Endothelial cell of umbilical vein (primary cell): Measurements from ENCODE around the gene MGLL. TPM values are rescaled to one million over a fixed set of nuclear protein-coding genes. Genes with fewer than 3 reads are reported as not detected.

ENCODE experiments used
- BruUV-seq: library from RNA; stranded (reverse); fragments of 400-500 nt; replicated peaks from 2 replicates; lab custom pipeline; 2021; lab: Mats Ljungman, UMichigan
- CTCF ChIA-PET: fragments of 300-600, 350-600 bp; sonication (Branson Sonifier 250); formaldehyde crosslinking; loops from one replicate; lab custom pipeline; 2021; ENCODE audit warnings: antibody characterized with exemption, inconsistent platforms; lab: Charles Lee
- POLR2A ChIA-PET: fragments of 300-600, 350-600 bp; sonication (Branson Sonifier 250); formaldehyde crosslinking; loops from one replicate; lab custom pipeline; 2021; ENCODE audit warnings: antibody characterized with exemption, inconsistent platforms; lab: Charles Lee
- DNase-seq: peaks from one replicate; pipeline ENCODE4 v3.0.0-alpha.2; 2011; ENCODE audit warnings: low read depth, low spot score
- FAIRE-seq: peaks from 2 replicates; lab custom pipeline; 2011; peaks lifted over from hg19 to GRCh38; lab: Jason Lieb, UNC
- H2AFZ ChIP-seq: 2 replicates; pipeline ENCODE4 v1.6.0; 2012; ENCODE audit warnings: low read depth, low read length, control low read depth, inconsistent platforms
- H3K27ac ChIP-seq: 2 replicates; pipeline ENCODE4 v1.5.1; 2011; ENCODE audit warnings: low read depth, mild to moderate bottlenecking, control low read depth, low read length, moderate library complexity; ENCODE audit not compliant: insufficient read depth
- H3K27me3 ChIP-seq, 2 experiments: 2 replicates each; pipeline versions ENCODE4 v1.6.0 to v1.6.1; 2011; ENCODE audit warnings: low read length in 2 of 2, mixed read lengths in 1 of 2; ENCODE audit not compliant: control insufficient read depth in 2 of 2, insufficient read depth in 2 of 2
- H3K36me3 ChIP-seq, 2 experiments: 2 replicates in 1 of 2; 3 replicates in 1 of 2; pipeline ENCODE4 v1.5.1; 2011; ENCODE audit warnings: low read length in 2 of 2, mild to moderate bottlenecking in 1 of 2, moderate library complexity in 1 of 2; ENCODE audit not compliant: control insufficient read depth in 2 of 2, insufficient read depth in 2 of 2; ENCODE audit errors: extremely low read depth in 1 of 2
- H3K4me1 ChIP-seq: 3 replicates; pipeline ENCODE4 v1.5.1; 2011; ENCODE audit warnings: mild to moderate bottlenecking, low read length; ENCODE audit not compliant: control insufficient read depth, insufficient read depth; ENCODE audit errors: extremely low read depth
- H3K4me2 ChIP-seq: 2 replicates; pipeline ENCODE4 v1.6.1; 2011; ENCODE audit warnings: low read length, control low read depth, mixed read lengths; ENCODE audit not compliant: insufficient read depth
- H3K4me3 ChIP-seq, 3 experiments: fragments of 200-600 bp in 1 of 3; sonication (generic), shearing (Covaris generic) in 1 of 3; replicated peaks in 1 of 3; 2 replicates each; pipeline ENCODE4 v1.5.1; 2011 to 2016; ENCODE audit warnings: control low read depth in 3 of 3, low read length in 3 of 3, mild to moderate bottlenecking in 2 of 3, inconsistent platforms in 1 of 3, low read depth in 1 of 3, moderate library complexity in 1 of 3; ENCODE audit not compliant: insufficient read depth in 1 of 3
- H3K79me2 ChIP-seq: 2 replicates; pipeline ENCODE4 v1.6.0; 2012; ENCODE audit warnings: low read length, inconsistent platforms; ENCODE audit not compliant: control insufficient read depth, insufficient read depth
- H3K9ac ChIP-seq: replicated peaks from 2 replicates; pipeline ENCODE3; 2011; ENCODE audit warnings: low read length, control low read depth; ENCODE audit not compliant: insufficient read depth; ENCODE audit errors: extremely low read depth
- H3K9me1 ChIP-seq: replicated peaks from 3 replicates; pipeline ENCODE4 v1.6.0; 2011; ENCODE audit warnings: mild to moderate bottlenecking, low read length; ENCODE audit not compliant: control insufficient read depth, insufficient read depth; ENCODE audit errors: extremely low read depth
- H3K9me3 ChIP-seq: replicated peaks from 2 replicates; pipeline ENCODE4 v1.5.1; 2012; ENCODE audit warnings: low read length, inconsistent platforms; ENCODE audit not compliant: control insufficient read depth, insufficient read depth
- H4K20me1 ChIP-seq: replicated peaks from 2 replicates; pipeline ENCODE3; 2011; ENCODE audit warnings: mild to moderate bottlenecking, low read length; ENCODE audit not compliant: control insufficient read depth, insufficient read depth; ENCODE audit errors: extremely low read depth
- EZH2 ChIP-seq: IDR thresholded peaks from 2 replicates; pipeline ENCODE4 v1.6.1; 2012; ENCODE audit warnings: borderline replicate concordance, low read depth, mild to moderate bottlenecking, moderate library complexity, low read length, inconsistent platforms; ENCODE audit not compliant: severe bottlenecking
- FOS ChIP-seq: IDR thresholded peaks from 2 replicates; pipeline ENCODE4 v1.6.1; 2011; ENCODE audit warnings: mild to moderate bottlenecking, low read length, moderate library complexity, borderline replicate concordance; ENCODE audit not compliant: insufficient read depth
- GATA2 ChIP-seq: IDR thresholded peaks from 2 replicates; pipeline ENCODE4 v1.7.0; 2011; ENCODE audit warnings: low read depth, mild to moderate bottlenecking, moderate library complexity, mixed read lengths, low read length; ENCODE audit not compliant: insufficient read length, insufficient read depth
- JUN ChIP-seq: IDR thresholded peaks from 2 replicates; pipeline ENCODE4 v1.6.1; 2011; ENCODE audit warnings: borderline replicate concordance, low read depth; ENCODE audit not compliant: insufficient read length, insufficient read depth
- MAX ChIP-seq: IDR thresholded peaks from 2 replicates; pipeline ENCODE4 v1.6.1; 2011; ENCODE audit not compliant: insufficient read depth, insufficient read length
- MYC ChIP-seq: IDR thresholded peaks from one replicate; pipeline ENCODE4 v1.6.1; 2011; ENCODE audit warnings: mild to moderate bottlenecking, low read depth, low read length
- POLR2A ChIP-seq: IDR thresholded peaks from 2 replicates; pipeline ENCODE4 v1.6.1; 2012; ENCODE audit warnings: low read depth, mild to moderate bottlenecking, control low read depth, low read length
- POLR2AphosphoS5 ChIP-seq: IDR thresholded peaks from 2 replicates; pipeline ENCODE4 v1.6.1; 2012; ENCODE audit warnings: low read depth, mild to moderate bottlenecking, control low read depth, low read length, moderate library complexity; ENCODE audit not compliant: insufficient read depth
- dilution Hi-C: fragments of 300-500 bp; cut with MboI; formaldehyde crosslinking; loops from one replicate; pipeline ENCODE4 v1.15.0; 2019; ENCODE audit warnings: low sequenced_read_pairs; ENCODE audit not compliant: extremely low pct_ligation_motif_present
- intact Hi-C: fragments of 100-400 bp; cut with micrococcal nuclease; formaldehyde crosslinking; loops from one replicate; pipeline ENCODE4 v1.10.0; 2022
- polyA plus RNA-seq, 4 experiments: library from polyadenylated mRNA; depleted of rRNA in 3 of 4; stranded (reverse) in 3 of 4; unstranded in 1 of 4; fragments of >200 nt; gene quantifications; 2 replicates each; pipeline versions ENCODE4 v1.2.1 to v1.2.3, GENCODE V29; 2011 to 2012; ENCODE audit warnings: missing spikeins in 1 of 4
- total RNA-seq: library from RNA; stranded (reverse); gene quantifications from 2 replicates; pipeline ENCODE4 v1.2.3, GENCODE V29; 2021
- TF ChIP-seq, protein P1 (sequence below), 2 donors: IDR thresholded peaks; 1 replicate in 1 of 2; 2 replicates in 1 of 2; pipeline ENCODE4 v1.5.1; 2011; ENCODE audit warnings: low read length in 2 of 2, mild to moderate bottlenecking in 2 of 2, moderate library complexity in 2 of 2, control low read depth in 1 of 2, inconsistent platforms in 1 of 2, low read depth in 1 of 2; ENCODE audit not compliant: insufficient read depth in 1 of 2; ENCODE audit errors: extremely low read depth in 1 of 2

The MGLL gene
- total and polyA plus RNA-seq, 2 donors (not counting 3 experiments of a cell fraction or from before 2014, with no cell fraction given), result 30.7 to 60.2 TPM

DNA sequence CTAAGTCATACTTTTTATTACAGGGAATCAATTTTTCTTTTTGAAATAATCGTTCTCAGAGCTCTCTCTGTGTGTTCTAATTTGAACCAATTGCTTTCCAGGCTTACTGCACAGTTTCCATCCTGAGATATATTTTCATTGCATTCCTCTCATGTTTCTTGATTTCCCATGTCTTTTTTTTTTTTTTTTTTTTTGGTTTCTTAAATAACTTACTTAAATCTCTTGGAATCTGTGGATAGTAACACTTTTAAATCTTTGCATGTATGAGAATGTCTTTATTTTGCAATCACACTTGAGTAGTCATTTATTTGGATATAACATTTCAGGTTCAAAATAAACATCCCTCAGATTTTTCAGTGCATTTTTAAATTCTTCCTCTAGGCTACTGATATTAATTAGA lies 164.1 kb downstream of the MGLL start:
- no peaks in the 10 kb centered on the region for H4K20me1 ChIP-seq
- ChIA-PET CTCF (interaction anchor here (0.9 to 1.1 kb wide), 2 partner anchors 9 to 165 kb away, joined by 3 to 5 read pairs; no protein-coding TSS in a partner anchor), POLR2A (no interaction called here)
- H3K9ac ChIP-seq, result no peak overlapping the region
- dilution Hi-C loops, result no loop called here
- H3K27ac ChIP-seq, result no peak overlapping the region
- no peak for TF ChIP-seq MYC
- no peak for TF ChIP-seq EZH2
- no peak for TF ChIP-seq FOS
- no peak for TF ChIP-seq JUN
- TF ChIP-seq MAX, result no peak
- BruUV-seq, result no TSS peak
- H3K4me3 ChIP-seq, result no peak overlapping the region
- H3K9me1 ChIP-seq, result no peaks in the 10 kb centered on the region
- no peaks in the 10 kb centered on the region for H3K9me3 ChIP-seq
- no peaks in the 10 kb centered on the region for H3K79me2 ChIP-seq
- no peak overlapping the region for H2AFZ ChIP-seq
- peaks cover 0 to 6% of the 10 kb centered on the region in 2 experiments for H3K27me3 ChIP-seq
- intact Hi-C loops, result no loop called here
- no peaks in the 10 kb centered on the region for H3K4me1 ChIP-seq
- H3K36me3 ChIP-seq, result no peaks in the 10 kb centered on the region
- DNase-seq (no peak), FAIRE-seq (no peak)
- no peak overlapping the region for H3K4me2 ChIP-seq

DNA sequence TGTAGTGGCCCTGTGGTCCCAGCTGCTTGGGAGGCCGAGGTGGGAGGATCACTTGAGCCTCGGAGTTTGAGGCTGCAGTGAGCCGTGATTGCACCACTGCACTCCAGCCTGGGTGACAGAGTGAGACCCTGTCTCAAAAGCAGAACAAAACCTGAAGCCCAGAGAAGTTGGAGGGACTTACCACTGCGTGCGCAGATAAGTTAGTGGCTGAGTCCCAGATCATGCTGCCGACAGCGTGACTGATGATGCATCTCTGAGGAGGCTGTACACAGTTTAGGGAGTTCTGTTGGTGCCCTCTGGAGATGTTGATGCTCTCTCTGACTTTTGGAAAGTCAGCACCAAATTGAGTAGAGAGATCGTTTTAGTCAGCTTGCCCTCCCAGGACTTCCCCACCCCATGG lies 165.4 kb downstream of the MGLL start:
- no peak overlapping the region for H3K4me3 ChIP-seq
- H3K9ac ChIP-seq, result no peak overlapping the region
- no peaks in the 10 kb centered on the region for H3K4me1 ChIP-seq
- no peak overlapping the region for H3K27ac ChIP-seq
- no peaks in the 10 kb centered on the region for H3K9me1 ChIP-seq
- POLR2A ChIA-PET, result interaction anchor here (0.6 kb wide), 1 partner anchor 143 kb away, joined by 3 read pairs; no protein-coding TSS in a partner anchor
- CTCF ChIA-PET, result interaction anchor here (1.5 to 2.0 kb wide), 2 partner anchors 82 to 175 kb away, joined by 4 to 9 read pairs; no protein-coding TSS in a partner anchor
- no TSS peak for BruUV-seq
- H2AFZ ChIP-seq, result no peak overlapping the region
- dilution Hi-C loops (no loop called here), intact Hi-C loops (no loop called here)
- H3K27me3 ChIP-seq, result peaks cover 0 to 6% of the 10 kb centered on the region in 2 experiments
- DNase-seq (no peak), FAIRE-seq (no peak)
- no peaks in the 10 kb centered on the region for H4K20me1 ChIP-seq
- H3K36me3 ChIP-seq, result no peaks in the 10 kb centered on the region
- H3K9me3 ChIP-seq, result no peaks in the 10 kb centered on the region
- H3K79me2 ChIP-seq, result no peaks in the 10 kb centered on the region
- H3K4me2 ChIP-seq, result no peak overlapping the region
- TF ChIP-seq EZH2, result no peak
- TF ChIP-seq GATA2, result no peak
- no peak for TF ChIP-seq POLR2AphosphoS5
- no peak for TF ChIP-seq MAX
- TF ChIP-seq, protein P1, sequence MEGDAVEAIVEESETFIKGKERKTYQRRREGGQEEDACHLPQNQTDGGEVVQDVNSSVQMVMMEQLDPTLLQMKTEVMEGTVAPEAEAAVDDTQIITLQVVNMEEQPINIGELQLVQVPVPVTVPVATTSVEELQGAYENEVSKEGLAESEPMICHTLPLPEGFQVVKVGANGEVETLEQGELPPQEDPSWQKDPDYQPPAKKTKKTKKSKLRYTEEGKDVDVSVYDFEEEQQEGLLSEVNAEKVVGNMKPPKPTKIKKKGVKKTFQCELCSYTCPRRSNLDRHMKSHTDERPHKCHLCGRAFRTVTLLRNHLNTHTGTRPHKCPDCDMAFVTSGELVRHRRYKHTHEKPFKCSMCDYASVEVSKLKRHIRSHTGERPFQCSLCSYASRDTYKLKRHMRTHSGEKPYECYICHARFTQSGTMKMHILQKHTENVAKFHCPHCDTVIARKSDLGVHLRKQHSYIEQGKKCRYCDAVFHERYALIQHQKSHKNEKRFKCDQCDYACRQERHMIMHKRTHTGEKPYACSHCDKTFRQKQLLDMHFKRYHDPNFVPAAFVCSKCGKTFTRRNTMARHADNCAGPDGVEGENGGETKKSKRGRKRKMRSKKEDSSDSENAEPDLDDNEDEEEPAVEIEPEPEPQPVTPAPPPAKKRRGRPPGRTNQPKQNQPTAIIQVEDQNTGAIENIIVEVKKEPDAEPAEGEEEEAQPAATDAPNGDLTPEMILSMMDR (IDR thresholded peaks at IDR 0.05; ENCODE audit: extremely low read depth in 1 of 2, insufficient read depth in 1 of 2, low read depth in 1 of 2, low read length in 2 of 2), result no peak
- no peak for TF ChIP-seq MYC
- no peak for TF ChIP-seq JUN
- no peak for TF ChIP-seq FOS
- no peak for TF ChIP-seq POLR2A
